A673 (cell line): ENCODE results near the gene ATP9A.

Experiments used
- CTCF ChIP-seq: fragments of 300-800, 200-600 bp; sonication (generic); conservative IDR thresholded peaks from 2 replicates; pipeline ENCODE4 v1.5.1; 2017; ENCODE audit warnings: low read depth, mild to moderate bottlenecking, antibody characterized with exemption, low read length, moderate library complexity, mixed read lengths
- EZH2 ChIP-seq: fragments of 200-600 bp; sonication (generic); IDR thresholded peaks from 2 replicates; pipeline ENCODE4 v1.6.1; 2017; ENCODE audit warnings: borderline replicate concordance, low read depth, mild to moderate bottlenecking, mixed read lengths, antibody characterized with exemption, low read length; ENCODE audit not compliant: poor library complexity, severe bottlenecking

GRCh38 chr20:51660672-51661608 lies 107.2 kb downstream of the ATP9A start:
- TF ChIP-seq CTCF (no peak), EZH2 (no peak)
